ENCODE results near the gene MAST4. TPM values are rescaled to one million over a fixed set of nuclear protein-coding genes. Genes with fewer than 3 reads are reported as not detected.
"Not testable (repeated sequence)": the region's sequence is repeated elsewhere in the genome, so short reads cannot be mapped to it uniquely, and the experiment has no call there.

The MAST4 gene
- total RNA-seq, 4 donors from 2014 or later: 19.5 to 44.1 (median 24.1) TPM

GRCh38 chr5:66742896-66743247 lies 146.7 kb downstream of the MAST4 start:
- TF ChIP-seq CTCF (IDR thresholded peaks at IDR 0.05) (no peak), POLR2A (IDR thresholded peaks at IDR 0.05) (no peak), EP300 (IDR thresholded peaks at IDR 0.05) (no peak)
- H3K4me3 ChIP-seq: no peak overlapping the region
- WGBS, 2 donors: 37 to 45% methylated on average over 5 of the region's 5 CpGs
- no peaks in the 10 kb centered on the region for H3K9me3 ChIP-seq
- no peaks in the 10 kb centered on the region for H3K27me3 ChIP-seq
- DNase-seq (ENCODE audit: low spot score in 2 of 2): no peak
- peaks cover 0 to 14% (median 0%) of the 10 kb centered on the region in 4 donors for H3K4me1 ChIP-seq
- H3K27ac ChIP-seq: no peak overlapping the region
- H3K36me3 ChIP-seq: no peaks in the 10 kb centered on the region

GRCh38 chr5:66743344-66743743 lies 147.2 kb downstream of the MAST4 start:
- Histone ChIP-seq H3K36me3 (no peaks in the 10 kb centered on the region), H3K27me3 (no peaks in the 10 kb centered on the region), H3K4me1 (peaks cover 0 to 14% (median 0%) of the 10 kb centered on the region in 4 donors), H3K4me3 (no peak overlapping the region), H3K9me3 (no peaks in the 10 kb centered on the region), H3K27ac (no peak overlapping the region)
- 94 to 96% methylated on average over 6 of the region's 6 CpGs for WGBS, 2 donors
- TF ChIP-seq EP300 (IDR thresholded peaks at IDR 0.05) (no peak), CTCF (IDR thresholded peaks at IDR 0.05) (no peak), POLR2A (IDR thresholded peaks at IDR 0.05) (no peak)
- no peak for DNase-seq (ENCODE audit: low spot score in 2 of 2)

GRCh38 chr5:66744040-66744439 lies 147.8 kb downstream of the MAST4 start:
- H3K4me1 ChIP-seq: peaks cover 0 to 14% (median 0%) of the 10 kb centered on the region in 4 donors

GRCh38 chr5:66745297-66745696 lies 149.1 kb downstream of the MAST4 start:
- Histone ChIP-seq H3K27me3 (no peaks in the 10 kb centered on the region), H3K27ac (no peak overlapping the region), H3K36me3 (no peaks in the 10 kb centered on the region), H3K4me1 (peaks cover 0 to 14% (median 0%) of the 10 kb centered on the region in 4 donors), H3K4me3 (no peak overlapping the region), H3K9me3 (peaks cover 0 to 3% (median 0%) of the 10 kb centered on the region in 4 donors)
- no peak for DNase-seq (ENCODE audit: low spot score in 2 of 2)
- 92% methylated on average over 5 of the region's 5 CpGs for WGBS, 2 donors
- no peak for TF ChIP-seq EP300 (IDR thresholded peaks at IDR 0.05)
- no peak for TF ChIP-seq POLR2A (IDR thresholded peaks at IDR 0.05)
- TF ChIP-seq CTCF (IDR thresholded peaks at IDR 0.05): no peak

More at GRCh38 chr5:66744040-66744439, 147.8 kb downstream of the MAST4 start:
- H3K27me3 ChIP-seq: no peaks in the 10 kb centered on the region
- no peak overlapping the region for H3K4me3 ChIP-seq
- H3K9me3 ChIP-seq: no peaks in the 10 kb centered on the region
- no peaks in the 10 kb centered on the region for H3K36me3 ChIP-seq
- TF ChIP-seq EP300 (IDR thresholded peaks at IDR 0.05) (no peak), POLR2A (IDR thresholded peaks at IDR 0.05) (no peak), CTCF (IDR thresholded peaks at IDR 0.05) (no peak)
- DNase-seq (ENCODE audit: low spot score in 2 of 2): no peak
- 39 to 42% methylated on average over 4 of the region's 4 CpGs for WGBS, 2 donors
- no peak overlapping the region for H3K27ac ChIP-seq

GRCh38 chr5:66747607-66748006 lies 151.4 kb downstream of the MAST4 start:
- WGBS, 2 donors: 78 to 80% methylated on average over 5 of the region's 5 CpGs
- Histone ChIP-seq H3K36me3 (no peaks in the 10 kb centered on the region), H3K4me1 (peaks cover 0 to 6% (median 0%) of the 10 kb centered on the region in 4 donors), H3K4me3 (no peak overlapping the region), H3K27me3 (no peaks in the 10 kb centered on the region), H3K9me3 (peaks cover 0 to 3% (median 0%) of the 10 kb centered on the region in 4 donors), H3K27ac (no peak overlapping the region)
- TF ChIP-seq EP300 (IDR thresholded peaks at IDR 0.05) (no peak), POLR2A (IDR thresholded peaks at IDR 0.05) (no peak), CTCF (IDR thresholded peaks at IDR 0.05) (no peak)
- no peak for DNase-seq (ENCODE audit: low spot score in 2 of 2)

GRCh38 chr5:66752668-66753067 lies 156.5 kb downstream of the MAST4 start:
- H3K27ac ChIP-seq; H3K9me3 ChIP-seq; DNase-seq (ENCODE audit: low spot score in 2 of 2); H3K4me3 ChIP-seq; H3K27me3 ChIP-seq; H3K4me1 ChIP-seq; H3K36me3 ChIP-seq: not testable (repeated sequence)
- WGBS, 2 donors: 40% methylated on average over 1 of the region's 2 CpGs; no CpG with 5 or more reads in 1 of the 2 donors

Measured in tibial nerve (tissue), 4 donors.